Caco-2 (cell line): Measurements from ENCODE around the gene SLC25A51. TPM values are rescaled to one million over a fixed set of nuclear protein-coding genes. Genes with fewer than 3 reads are reported as not detected.
A peak's percentile ranks its signal among the peaks of the same experiment; 100 is the strongest.

Experiments used
- BruUV-seq: library from RNA; stranded (reverse); fragments of 400-500 nt; replicated peaks from 2 replicates; lab custom pipeline; 2021; lab: Mats Ljungman, UMichigan
- CTCF ChIA-PET: fragments of 300-600 bp; sonication (Branson Sonifier 250); formaldehyde crosslinking; loops from one replicate; lab custom pipeline; 2022; ENCODE audit warnings: antibody characterized with exemption; lab: Charles Lee
- POLR2A ChIA-PET: fragments of 300-600 bp; sonication (Branson Sonifier 250); formaldehyde crosslinking; loops from one replicate; lab custom pipeline; 2022; ENCODE audit warnings: antibody characterized with exemption; lab: Charles Lee
- DNase-seq, 2 experiments: peaks; one replicate each; pipeline versions ENCODE4 v3.0.0 to v3.0.0-alpha.2; 2020 to 2022
- H3K27me3 ChIP-seq: replicated peaks from 2 replicates; pipeline ENCODE4 v1.6.0; 2011; ENCODE audit warnings: low read length; ENCODE audit not compliant: control insufficient read depth, insufficient read depth
- H3K36me3 ChIP-seq: 2 replicates; pipeline ENCODE4 v1.5.1; 2011; ENCODE audit warnings: low read length; ENCODE audit not compliant: control insufficient read depth, insufficient read depth
- H3K4me1 ChIP-seq: fragments of 250-450 bp; sonication (Bioruptor Pico); 2 replicates; pipeline ENCODE4 v1.5.1; 2020; ENCODE audit warnings: mild to moderate bottlenecking
- H3K4me3 ChIP-seq: 2 replicates; pipeline ENCODE4 v1.5.1; 2011; ENCODE audit warnings: low read depth, mild to moderate bottlenecking, control low read depth, low read length
- H3K9me3 ChIP-seq: fragments of 250-450 bp; sonication (Bioruptor Pico); 2 replicates; pipeline ENCODE4 v1.5.1; 2020; ENCODE audit warnings: mild to moderate bottlenecking, moderate library complexity
- H3K27ac Mint-ChIP-seq: one replicate; pipeline ENCODE4 v1.8.0; 2022; ENCODE audit warnings: mixed read lengths; ENCODE audit not compliant: unreplicated experiment
- H3K27me3 Mint-ChIP-seq: one replicate; pipeline ENCODE4 v1.8.0; 2022; ENCODE audit warnings: mixed read lengths; ENCODE audit not compliant: insufficient read depth, unreplicated experiment
- H3K36me3 Mint-ChIP-seq: one replicate; pipeline ENCODE4 v1.8.0; 2022; ENCODE audit warnings: mild to moderate bottlenecking, mixed read lengths; ENCODE audit not compliant: insufficient read depth, unreplicated experiment
- H3K4me1 Mint-ChIP-seq: one replicate; pipeline ENCODE4 v1.8.0; 2022; ENCODE audit warnings: low read depth, mixed read lengths; ENCODE audit not compliant: unreplicated experiment
- H3K4me3 Mint-ChIP-seq: one replicate; pipeline ENCODE4 v1.8.0; 2022; ENCODE audit warnings: mild to moderate bottlenecking, moderate library complexity, mixed read lengths; ENCODE audit not compliant: unreplicated experiment
- H3K9me3 Mint-ChIP-seq: one replicate; pipeline ENCODE4 v1.8.0; 2022; ENCODE audit warnings: mixed read lengths; ENCODE audit not compliant: unreplicated experiment
- intact Hi-C: fragments of 100-400 bp; cut with micrococcal nuclease; formaldehyde crosslinking; loops from one replicate; pipeline ENCODE4 v1.10.0; 2022; ENCODE audit not compliant: unreplicated experiment
- total RNA-seq: library from RNA; stranded (reverse); gene quantifications from 2 replicates; pipeline ENCODE4 v1.2.3, GENCODE V29; 2022
- TF ChIP-seq, protein P1 (sequence below), 2 experiments: fragments of 200-600 bp in 1 of 2; IDR thresholded peaks; 1 replicate in 1 of 2; 2 replicates in 1 of 2; pipeline versions ENCODE4 v1.5.1 to v1.8.0; 2011 to 2022; ENCODE audit warnings: antibody characterized with exemption in 1 of 2, control low read depth in 1 of 2, inconsistent platforms in 1 of 2, low read depth in 1 of 2, low read length in 1 of 2, mild to moderate bottlenecking in 1 of 2, moderate library complexity in 1 of 2; ENCODE audit not compliant: insufficient read depth in 1 of 2, severe bottlenecking in 1 of 2, unreplicated experiment in 1 of 2

Gene SLC25A51
- total RNA-seq, 1 experiment from 2014 or later = 29.1 TPM

DNA sequence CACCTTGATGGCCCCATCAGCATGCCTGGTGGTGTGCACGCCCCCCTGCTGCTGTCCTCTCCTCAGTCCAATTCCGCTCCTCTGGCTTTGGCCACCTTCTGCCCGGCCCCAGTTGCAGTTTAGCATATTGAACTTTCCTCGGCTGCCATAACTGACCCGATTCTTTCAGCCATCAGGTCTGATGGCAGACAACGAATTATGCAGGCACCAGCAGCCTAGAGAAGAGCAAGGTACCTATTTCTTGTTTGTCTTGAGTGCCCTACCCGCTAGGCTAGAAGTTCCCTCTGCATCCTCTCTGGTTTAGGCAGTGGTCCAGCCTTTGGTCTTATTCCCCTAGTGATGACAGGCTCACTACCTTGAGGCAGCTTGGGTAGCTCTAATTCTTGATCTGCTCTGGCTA is 43.0 kb upstream of the SLC25A51 start:
- intact Hi-C loops = no loop called here
- Histone ChIP-seq H3K36me3 (peaks cover 2% of the 10 kb centered on the region), H3K4me1 (peaks cover 50% of the 10 kb centered on the region), H3K27me3 (no peaks in the 10 kb centered on the region), H3K4me3 (no peak overlapping the region), H3K9me3 (no peaks in the 10 kb centered on the region)
- CTCF ChIA-PET = interaction anchor here (2.1 kb wide), 1 partner anchor 33 kb away, joined by 6 read pairs; no protein-coding TSS in a partner anchor
- DNase-seq = no peak
- H3K9me3 Mint-ChIP-seq = no peaks in the 10 kb centered on the region
- TF ChIP-seq, protein P1, sequence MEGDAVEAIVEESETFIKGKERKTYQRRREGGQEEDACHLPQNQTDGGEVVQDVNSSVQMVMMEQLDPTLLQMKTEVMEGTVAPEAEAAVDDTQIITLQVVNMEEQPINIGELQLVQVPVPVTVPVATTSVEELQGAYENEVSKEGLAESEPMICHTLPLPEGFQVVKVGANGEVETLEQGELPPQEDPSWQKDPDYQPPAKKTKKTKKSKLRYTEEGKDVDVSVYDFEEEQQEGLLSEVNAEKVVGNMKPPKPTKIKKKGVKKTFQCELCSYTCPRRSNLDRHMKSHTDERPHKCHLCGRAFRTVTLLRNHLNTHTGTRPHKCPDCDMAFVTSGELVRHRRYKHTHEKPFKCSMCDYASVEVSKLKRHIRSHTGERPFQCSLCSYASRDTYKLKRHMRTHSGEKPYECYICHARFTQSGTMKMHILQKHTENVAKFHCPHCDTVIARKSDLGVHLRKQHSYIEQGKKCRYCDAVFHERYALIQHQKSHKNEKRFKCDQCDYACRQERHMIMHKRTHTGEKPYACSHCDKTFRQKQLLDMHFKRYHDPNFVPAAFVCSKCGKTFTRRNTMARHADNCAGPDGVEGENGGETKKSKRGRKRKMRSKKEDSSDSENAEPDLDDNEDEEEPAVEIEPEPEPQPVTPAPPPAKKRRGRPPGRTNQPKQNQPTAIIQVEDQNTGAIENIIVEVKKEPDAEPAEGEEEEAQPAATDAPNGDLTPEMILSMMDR (IDR thresholded peaks at IDR 0.05; ENCODE audit: insufficient read depth in 1 of 2, low read depth in 1 of 2, low read length in 1 of 2, severe bottlenecking in 1 of 2, unreplicated experiment in 1 of 2) = no peak
- H3K4me3 Mint-ChIP-seq = no peak overlapping the region
- H3K36me3 Mint-ChIP-seq = peaks cover 62% of the 10 kb centered on the region
- POLR2A ChIA-PET = no interaction called here
- H3K27me3 Mint-ChIP-seq = no peaks in the 10 kb centered on the region
- no TSS peak for BruUV-seq
- peaks cover 39% of the 10 kb centered on the region for H3K4me1 Mint-ChIP-seq
- H3K27ac Mint-ChIP-seq = peak overlapping the region; percentile 74

DNA sequence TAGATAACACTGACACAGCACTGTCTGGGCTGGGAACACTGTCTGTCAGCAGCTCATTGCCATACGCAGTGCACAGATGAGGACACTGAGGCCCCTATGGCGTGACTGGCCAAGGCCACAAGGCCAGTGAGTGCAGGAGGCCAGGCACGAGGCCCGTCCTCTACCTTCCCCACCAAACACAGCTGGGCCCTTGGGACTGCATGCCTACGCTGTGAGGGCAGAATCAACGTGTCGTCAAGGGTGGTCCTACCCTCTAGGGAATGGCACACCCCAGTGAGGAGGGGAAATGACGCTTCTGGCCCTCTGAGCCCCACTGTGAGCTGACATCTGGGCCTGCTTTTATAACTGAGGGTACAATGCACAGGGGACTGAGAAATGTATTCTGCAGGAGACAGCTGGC is 42.1 kb upstream of the SLC25A51 start:
- Mint-ChIP-seq H3K27ac (peak overlapping the region; percentile 74), H3K27me3 (no peaks in the 10 kb centered on the region), H3K4me1 (peaks cover 35% of the 10 kb centered on the region), H3K9me3 (no peaks in the 10 kb centered on the region), H3K4me3 (no peak overlapping the region), H3K36me3 (peaks cover 53% of the 10 kb centered on the region)
- no TSS peak for BruUV-seq
- peaks cover 2% of the 10 kb centered on the region for H3K36me3 ChIP-seq
- H3K4me3 ChIP-seq = no peak overlapping the region
- CTCF ChIA-PET = interaction anchor here (2.1 kb wide), 1 partner anchor 33 kb away, joined by 6 read pairs; no protein-coding TSS in a partner anchor
- intact Hi-C loops = no loop called here
- POLR2A ChIA-PET = no interaction called here
- H3K27me3 ChIP-seq = no peaks in the 10 kb centered on the region
- no peaks in the 10 kb centered on the region for H3K9me3 ChIP-seq
- DNase-seq = no peak
- H3K4me1 ChIP-seq = peaks cover 45% of the 10 kb centered on the region
- TF ChIP-seq, protein P1 (IDR thresholded peaks at IDR 0.05; ENCODE audit: insufficient read depth in 1 of 2, low read depth in 1 of 2, low read length in 1 of 2, severe bottlenecking in 1 of 2, unreplicated experiment in 1 of 2) = no peak

DNA sequence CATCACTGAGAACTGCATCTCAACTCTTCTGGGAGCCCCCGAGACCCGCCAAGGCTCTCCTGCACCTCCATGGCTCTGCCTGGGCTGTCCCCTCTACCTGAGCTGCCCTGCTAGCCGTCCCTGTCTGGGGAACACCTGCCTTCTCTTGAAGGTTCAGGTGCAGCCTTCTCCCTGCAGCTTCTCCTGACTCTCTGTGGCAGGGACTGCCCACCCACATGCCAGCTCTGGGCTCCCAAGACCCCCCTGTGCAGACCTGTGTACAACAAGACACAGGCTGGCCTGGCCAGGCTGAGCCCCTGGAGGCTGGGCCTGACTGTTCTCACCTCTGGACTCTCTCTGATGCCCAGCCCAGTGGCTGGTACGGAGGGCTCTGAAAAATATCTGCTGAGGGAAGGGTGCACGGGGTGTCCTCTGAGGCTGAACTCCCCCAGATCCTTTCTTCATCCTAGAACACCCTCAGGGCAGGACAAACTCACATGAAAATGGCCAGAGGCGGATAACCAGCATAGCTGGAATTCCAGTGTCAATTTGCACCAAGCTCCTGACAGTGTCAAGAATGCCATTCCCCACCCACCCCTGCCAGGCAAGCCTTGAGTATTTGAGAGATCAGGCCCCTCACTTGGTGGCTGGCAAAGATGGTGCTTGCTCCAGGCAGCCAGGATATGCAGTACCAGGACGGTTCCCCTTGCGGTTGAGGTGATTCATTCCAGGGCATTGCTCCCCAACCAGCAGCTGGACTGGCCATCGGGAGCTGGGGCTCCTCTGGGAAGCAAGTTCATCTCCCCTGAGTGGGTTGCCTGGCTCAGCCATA is 40.9 kb upstream of the SLC25A51 start:
- H3K9me3 Mint-ChIP-seq = no peaks in the 10 kb centered on the region
- Histone ChIP-seq H3K27me3 (no peaks in the 10 kb centered on the region), H3K36me3 (peaks cover 2% of the 10 kb centered on the region), H3K4me1 (peaks cover 54% of the 10 kb centered on the region), H3K4me3 (no peak overlapping the region), H3K9me3 (no peaks in the 10 kb centered on the region)
- peaks cover 35% of the 10 kb centered on the region for H3K4me1 Mint-ChIP-seq
- intact Hi-C loops = no loop called here
- ChIA-PET CTCF (interaction anchor here (1.0 kb wide), 1 partner anchor 31 kb away, joined by 3 read pairs; no protein-coding TSS in a partner anchor), POLR2A (no interaction called here)
- peak; percentile 78 to 89 for DNase-seq
- peak overlapping the region; percentile 53 for H3K4me3 Mint-ChIP-seq
- peak overlapping the region; percentile 74 for H3K27ac Mint-ChIP-seq
- BruUV-seq = no TSS peak
- TF ChIP-seq, protein P1 (IDR thresholded peaks at IDR 0.05; ENCODE audit: insufficient read depth in 1 of 2, low read depth in 1 of 2, low read length in 1 of 2, severe bottlenecking in 1 of 2, unreplicated experiment in 1 of 2) = no peak
- peaks cover 48% of the 10 kb centered on the region for H3K36me3 Mint-ChIP-seq
- no peaks in the 10 kb centered on the region for H3K27me3 Mint-ChIP-seq
